NCI-H2107 treated with DMSO at 0.1 percent for 48 hours (cell line): Measurements from ENCODE around the gene ZNF473.
"Not testable (repeated sequence)": the region's sequence is repeated elsewhere in the genome, so short reads cannot be mapped to it uniquely, and the experiment has no call there.

Source experiments
- DNase-seq: peaks from one replicate; lab custom pipeline; 2025; ENCODE audit not compliant: unreplicated experiment; lab: John Stamatoyannopoulos, UW

ZNF473 gene

GRCh38 chr19:50047671-50048070, 21.9 kb downstream of the ZNF473 start:
- DNase-seq = no peak

DNA sequence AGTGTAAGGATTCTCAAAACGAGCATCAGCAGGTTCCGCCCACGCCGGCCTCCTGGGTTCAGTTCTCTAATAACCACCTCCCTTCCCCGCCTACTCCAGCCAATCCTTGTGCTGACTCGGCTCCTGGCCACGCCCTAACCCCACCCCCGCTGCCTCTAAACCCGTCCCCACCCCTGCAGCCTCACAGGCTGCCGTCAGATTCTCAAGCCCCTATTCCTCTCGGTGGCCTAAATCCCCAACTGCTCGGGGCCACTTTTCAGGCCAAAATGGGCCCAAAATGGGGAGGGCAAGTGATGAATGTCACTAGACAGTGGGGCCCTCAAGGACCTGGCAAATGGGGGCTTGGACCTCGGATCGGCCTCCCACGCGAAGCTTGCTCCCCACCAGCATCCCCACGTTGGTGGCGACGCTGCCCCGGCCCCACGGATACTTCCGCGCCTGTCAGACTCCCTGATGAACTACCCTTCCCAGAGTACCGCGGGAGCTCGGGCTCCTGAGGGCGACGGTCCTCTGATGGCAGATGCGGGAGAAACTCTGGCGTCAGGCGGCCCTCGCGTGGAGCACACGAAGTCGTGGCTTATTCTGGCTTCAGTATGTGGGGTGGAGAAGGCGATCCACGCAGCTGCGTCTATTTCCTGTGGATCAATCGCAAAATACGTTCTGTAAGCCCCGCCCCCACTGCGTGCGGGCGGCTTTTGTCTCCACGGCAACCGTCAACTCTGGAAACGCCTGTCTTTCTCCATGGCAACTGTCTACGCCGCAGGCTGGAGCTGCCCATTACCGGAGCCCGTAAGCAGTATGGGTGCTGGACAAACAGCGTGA, 24.8 kb downstream of the ZNF473 start:
- peak; percentile 20 for DNase-seq

DNA sequence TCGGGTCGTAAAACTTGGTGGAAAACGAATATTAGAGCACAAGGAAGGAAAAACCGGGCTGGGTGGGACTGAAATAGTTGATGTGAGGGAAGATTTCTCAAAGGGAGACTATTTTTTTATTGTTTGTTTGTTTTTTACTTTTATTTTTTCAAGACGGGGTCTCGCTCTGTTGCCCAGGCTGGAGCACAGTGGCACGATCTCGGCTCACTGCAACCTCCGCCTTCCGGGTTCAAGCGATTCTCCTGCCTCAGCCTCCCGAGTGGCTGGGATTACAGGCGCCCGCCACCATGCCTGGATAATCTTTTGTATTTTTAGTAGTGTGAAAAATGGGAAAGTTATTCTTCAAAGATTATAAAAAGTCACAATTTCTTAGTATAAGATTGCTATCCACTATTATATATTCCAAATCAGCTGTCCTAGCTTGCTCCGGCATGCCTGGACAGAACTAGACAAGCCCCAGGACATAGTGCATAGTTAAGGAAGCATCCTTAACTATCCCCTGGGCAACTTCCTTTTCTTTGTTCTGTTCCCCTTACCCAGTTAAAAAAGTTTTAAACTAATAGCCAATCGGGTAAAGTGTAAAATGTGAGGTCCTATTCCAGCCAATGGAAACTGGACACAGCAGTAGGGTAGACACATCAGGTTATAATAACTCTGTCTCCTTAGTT, 25.6 kb downstream of the ZNF473 start:
- not testable (repeated sequence) for DNase-seq

DNA sequence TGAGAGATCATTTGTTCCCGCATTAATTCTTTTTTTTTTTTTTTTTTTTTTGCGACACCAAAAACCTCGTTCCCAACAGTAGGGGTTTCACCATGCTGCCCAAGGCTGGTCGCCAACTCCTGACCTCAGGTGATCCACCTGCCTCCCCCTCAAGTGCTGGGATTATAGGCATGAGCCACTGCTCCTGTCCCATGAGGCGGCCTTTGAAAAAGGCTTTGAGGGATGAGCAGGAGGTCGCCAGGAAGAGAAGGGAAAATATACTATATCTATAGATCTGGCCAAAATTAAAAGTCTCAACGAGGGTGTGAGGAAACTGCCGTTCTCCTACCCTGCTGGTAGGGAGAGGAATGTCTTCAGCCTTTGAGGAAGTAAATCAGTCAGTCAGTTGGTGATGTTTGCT, 26.2 kb downstream of the ZNF473 start:
- no peak for DNase-seq

GRCh38 chr19:50053119-50053518, 27.3 kb downstream of the ZNF473 start:
- DNase-seq = no peak

GRCh38 chr19:50058425-50058824, 32.6 kb downstream of the ZNF473 start:
- no peak for DNase-seq

DNA sequence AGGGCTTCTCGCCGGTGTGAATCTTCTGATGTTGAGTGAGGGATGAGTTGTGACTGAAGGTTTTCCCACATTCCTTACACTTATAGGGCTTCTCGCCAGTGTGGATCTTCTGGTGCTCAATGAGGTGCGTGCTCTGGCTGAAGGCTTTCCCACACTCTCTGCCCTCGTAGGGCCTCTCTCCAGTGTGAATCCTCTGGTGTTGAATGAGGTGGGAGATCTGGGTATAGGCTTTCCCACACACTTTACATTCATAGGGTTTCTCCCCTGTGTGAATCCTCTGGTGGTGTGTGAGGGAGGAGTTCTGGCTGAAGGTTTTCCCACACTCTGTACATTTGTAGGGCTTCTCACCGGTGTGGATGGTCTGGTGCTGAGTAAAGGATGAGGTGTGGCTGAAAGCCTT, 33.2 kb downstream of the ZNF473 start:
- DNase-seq = no peak

- no peak for DNase-seq
Measured at GRCh38 chr19:50060107-50060506, 34.3 kb downstream of the ZNF473 start.

- no peak for DNase-seq
Measured at GRCh38 chr19:50061650-50062049, 35.8 kb downstream of the ZNF473 start.

DNA sequence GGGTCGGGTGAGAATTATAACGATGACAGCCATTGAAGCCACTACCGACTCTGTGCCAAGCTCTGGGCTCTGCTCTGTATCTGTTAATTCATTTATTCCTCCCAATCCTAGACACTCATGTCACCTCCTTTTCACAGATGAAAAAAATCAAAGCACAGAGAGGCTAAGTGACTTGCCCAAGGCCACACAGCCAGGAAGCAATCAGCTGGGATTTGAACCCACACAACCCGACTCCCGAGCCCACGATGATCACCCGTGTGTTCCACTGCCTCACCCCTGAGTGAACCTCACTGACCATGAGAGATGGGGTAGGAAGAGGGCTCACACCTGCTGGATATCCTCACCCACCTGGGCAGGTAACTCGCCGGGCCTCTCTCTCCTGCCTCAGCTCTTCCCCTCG, 40.1 kb downstream of the ZNF473 start:
- no peak for DNase-seq

GRCh38 chr19:50067575-50067974, 41.8 kb downstream of the ZNF473 start:
- no peak for DNase-seq

DNA sequence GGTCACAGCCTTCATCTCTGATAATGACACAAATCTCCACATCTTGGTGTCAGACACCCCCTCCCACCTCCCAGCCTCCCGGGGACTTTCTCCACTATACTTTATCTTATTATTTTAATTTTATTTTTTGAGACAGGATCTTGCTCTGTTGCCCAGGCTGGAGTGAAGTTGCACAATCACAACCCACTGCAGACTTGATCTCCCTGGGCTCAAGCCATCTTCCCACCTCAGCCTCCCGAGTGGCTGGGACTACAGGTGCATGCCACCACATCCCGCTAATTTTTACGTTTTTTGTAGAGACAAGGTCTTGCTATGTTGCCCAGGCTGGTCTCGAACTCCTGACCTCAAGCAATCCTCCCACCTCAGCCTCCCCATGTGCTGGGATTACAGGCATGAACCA, 42.6 kb downstream of the ZNF473 start:
- DNase-seq = not testable (repeated sequence)

- DNase-seq = not testable (repeated sequence)
Measured at GRCh38 chr19:50075076-50075475, 49.3 kb downstream of the ZNF473 start.

DNA sequence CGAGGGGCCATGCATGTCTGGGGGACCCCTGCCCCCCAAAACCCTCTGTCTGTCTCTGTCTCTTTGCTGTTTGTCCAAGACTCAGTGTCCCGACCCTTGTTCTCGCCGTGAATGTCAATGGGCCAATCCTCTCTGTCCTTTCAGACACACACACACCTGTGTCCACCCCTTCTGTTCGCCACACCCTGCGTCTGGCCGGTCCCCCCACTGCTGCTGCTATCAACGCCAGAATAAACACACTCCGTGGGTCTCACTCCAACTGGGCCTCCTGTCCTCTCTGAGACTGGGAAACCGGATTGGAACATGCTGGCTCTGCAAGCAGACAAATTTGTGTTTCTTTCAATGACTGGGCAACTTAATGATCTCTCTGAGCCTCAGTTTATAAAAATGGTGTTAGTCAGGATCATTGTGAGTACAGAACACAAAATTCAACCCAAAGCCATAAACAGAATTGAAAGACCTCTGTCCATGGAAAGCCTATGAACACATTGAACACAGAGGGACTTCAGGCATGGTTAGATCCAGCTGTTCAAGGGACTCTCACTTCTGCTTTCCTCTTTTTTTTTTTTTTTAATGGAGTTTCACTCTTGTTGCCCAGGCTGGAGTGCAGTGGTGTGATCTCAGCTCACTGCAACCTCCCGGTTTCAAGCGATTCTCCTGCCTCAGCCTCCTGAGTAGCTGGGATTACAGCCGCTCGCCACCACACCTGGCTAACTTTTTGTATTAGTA, 50.0 kb downstream of the ZNF473 start:
- DNase-seq = not testable (repeated sequence)

DNA sequence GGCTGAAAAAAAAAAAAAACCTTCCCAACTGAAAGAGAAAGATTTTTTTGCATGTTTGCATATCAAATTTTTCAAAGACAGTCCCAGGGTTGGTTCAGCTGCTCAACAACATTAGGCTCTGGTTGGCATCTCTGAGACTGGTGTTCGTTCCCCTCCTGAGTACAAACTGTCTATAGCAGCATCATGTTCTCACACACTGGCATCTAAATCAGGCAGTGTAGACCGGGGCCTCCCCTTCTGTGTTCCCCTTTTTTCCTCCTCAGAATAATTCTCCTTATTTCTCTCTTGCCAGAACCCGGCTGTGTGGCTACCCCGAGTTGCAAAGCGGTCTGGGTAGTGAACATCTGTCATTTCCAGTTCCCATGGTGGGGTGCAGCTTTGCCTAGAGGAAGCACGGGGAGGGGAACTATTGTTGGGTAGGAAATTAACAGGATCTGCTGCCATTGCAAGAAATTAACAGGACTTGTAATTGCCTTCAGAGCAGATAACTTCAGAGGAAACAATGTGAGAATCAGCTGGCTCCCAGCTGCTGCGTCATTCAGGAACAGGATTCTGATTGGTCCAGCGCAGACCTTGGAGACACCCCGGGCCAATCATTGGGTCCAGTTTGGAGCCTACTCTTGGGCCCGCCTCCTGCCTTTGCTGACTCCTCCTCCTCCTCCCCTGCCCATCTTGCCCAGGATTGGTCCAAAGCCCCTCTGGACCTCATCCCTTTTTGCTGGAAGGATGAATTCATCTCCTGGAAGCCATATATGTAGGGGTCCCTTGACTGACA, 51.0 kb downstream of the ZNF473 start:
- DNase-seq = not testable (repeated sequence)

GRCh38 chr19:50079014-50079413, 53.2 kb downstream of the ZNF473 start:
- DNase-seq = not testable (repeated sequence)

DNA sequence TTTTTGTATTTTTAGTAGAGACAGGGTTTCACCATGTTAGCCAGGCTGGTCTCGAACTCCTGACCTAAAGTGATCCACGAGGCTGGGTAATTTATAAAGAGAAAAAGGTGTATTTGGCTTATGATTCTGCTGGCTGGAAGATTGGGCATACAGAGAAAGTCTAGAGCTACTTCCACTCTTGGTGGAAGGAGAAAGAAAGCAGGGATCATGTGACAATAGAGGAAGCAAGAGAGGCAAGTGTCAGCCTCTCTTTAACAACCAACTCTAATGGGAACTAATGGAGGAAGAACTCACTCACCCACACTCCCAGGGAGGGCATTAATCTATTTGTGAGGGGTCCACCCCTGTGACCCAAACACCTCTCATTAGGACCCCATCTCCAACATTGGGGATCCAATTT, 58.6 kb downstream of the ZNF473 start:
- DNase-seq = not testable (repeated sequence)

- DNase-seq = not testable (repeated sequence)
Measured at GRCh38 chr19:50087153-50087552, 61.3 kb downstream of the ZNF473 start.

GRCh38 chr19:50090706-50091105, 64.9 kb downstream of the ZNF473 start:
- DNase-seq = not testable (repeated sequence)

DNA sequence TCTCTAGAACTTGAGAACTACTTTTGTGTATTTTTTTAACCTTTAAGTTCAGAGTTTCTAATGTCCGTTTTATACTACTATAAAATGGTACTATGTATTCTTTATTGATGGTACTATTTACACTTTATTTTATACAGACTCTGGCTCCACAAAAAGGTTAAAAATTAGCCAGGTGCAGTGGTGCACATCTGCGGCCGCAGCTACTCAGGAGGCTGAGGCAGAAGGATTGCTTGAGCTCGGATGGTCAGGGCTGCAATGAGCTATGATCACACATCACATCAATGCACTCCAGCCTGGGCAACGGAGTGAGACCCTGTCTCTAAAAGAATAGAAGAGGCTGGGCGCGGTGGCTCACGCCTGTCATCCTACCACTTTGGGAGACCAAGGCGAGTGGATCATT, 66.0 kb downstream of the ZNF473 start:
- DNase-seq = not testable (repeated sequence)

GRCh38 chr19:50092597-50092996, 66.8 kb downstream of the ZNF473 start:
- DNase-seq = not testable (repeated sequence)
